GM12892 (cell line): ENCODE measurements around the gene TIMM44.

Experiments used
- DNase-seq: peaks from one replicate; pipeline ENCODE4 v3.0.0; 2011; ENCODE audit not compliant: insufficient read length
- FAIRE-seq: peaks from 2 replicates; lab custom pipeline; 2011; peaks lifted over from hg19 to GRCh38; lab: Jason Lieb, UNC
- POLR2A ChIP-seq: IDR thresholded peaks from 2 replicates; pipeline ENCODE4 v1.6.1; 2011; ENCODE audit warnings: low read depth, low read length, control low read depth
- POLR2AphosphoS5 ChIP-seq: IDR thresholded peaks from 2 replicates; pipeline ENCODE4 v1.6.1; 2011; ENCODE audit warnings: low read depth, low read length, control low read depth
- TAF1 ChIP-seq: IDR thresholded peaks from 2 replicates; pipeline ENCODE4 v1.6.1; 2011; ENCODE audit warnings: low read depth, mild to moderate bottlenecking, control low read depth, low read length, borderline replicate concordance

TIMM44 gene

DNA sequence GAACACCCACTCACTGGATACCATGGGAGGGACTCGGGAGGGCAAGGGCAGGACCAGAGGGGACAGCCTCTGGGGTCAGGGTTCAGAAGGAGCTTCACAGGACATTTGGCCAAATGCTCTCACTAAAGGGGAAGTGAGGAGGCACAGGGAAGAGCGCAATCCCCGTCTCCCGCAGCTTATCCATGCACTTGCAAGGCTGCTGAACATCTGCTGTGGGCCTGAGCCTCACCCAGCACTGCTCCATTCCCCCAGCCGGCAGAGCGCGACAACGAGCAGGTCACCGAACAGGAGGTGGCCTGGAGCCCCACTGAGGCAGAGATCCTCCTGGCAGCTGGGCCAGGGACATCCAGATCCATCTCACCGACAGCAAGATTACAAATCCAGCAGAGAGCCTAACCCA is 38.6 kb upstream of the TIMM44 start:
- DNase-seq = no peak
- no peak for TF ChIP-seq POLR2A
- FAIRE-seq = no peak

DNA sequence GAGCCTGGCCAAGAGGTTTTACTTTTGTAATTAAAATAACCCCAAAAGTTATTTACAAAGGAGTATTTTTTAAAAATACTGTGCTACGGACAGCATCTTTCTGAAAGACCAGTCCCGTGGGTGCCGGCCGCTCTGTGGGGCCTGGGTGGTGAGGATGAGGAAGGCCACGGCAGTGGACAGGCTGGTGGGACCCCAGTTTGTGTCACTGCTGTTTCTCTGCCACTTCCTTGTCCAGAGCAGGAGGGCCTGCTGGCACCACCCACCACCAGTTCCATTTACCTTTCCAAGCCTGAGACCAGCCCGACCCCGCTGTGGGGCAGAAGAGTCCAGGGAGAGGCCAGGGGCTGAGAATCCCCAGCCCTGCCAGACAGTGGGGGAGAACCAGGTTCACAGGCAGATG is 38.2 kb upstream of the TIMM44 start:
- no peak for FAIRE-seq
- DNase-seq = no peak
- TF ChIP-seq POLR2A (no peak), POLR2AphosphoS5 (no peak), TAF1 (no peak)

DNA sequence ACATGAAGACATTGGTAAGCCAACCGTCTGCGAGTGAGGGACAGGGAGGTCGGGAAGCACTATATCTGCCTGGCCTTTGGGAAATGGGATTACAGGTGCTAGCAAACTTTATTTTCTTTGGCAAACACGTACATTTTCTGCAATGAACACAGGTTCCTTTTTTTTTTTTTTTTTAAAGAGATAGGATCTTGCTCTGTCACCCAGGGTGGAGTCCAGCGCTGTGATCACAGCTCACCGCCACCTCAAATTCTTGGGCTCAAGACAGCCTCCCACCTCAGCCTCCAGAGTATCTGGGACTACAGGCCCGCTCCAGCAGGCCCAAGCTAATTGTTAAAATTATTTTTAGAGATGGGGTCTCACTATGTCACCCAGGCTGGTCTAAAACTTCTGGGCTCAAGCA is 37.7 kb upstream of the TIMM44 start:
- TF ChIP-seq POLR2AphosphoS5 = no peak
- no peak for TF ChIP-seq POLR2A
- no peak for TF ChIP-seq TAF1
- DNase-seq = no peak
- no peak for FAIRE-seq

DNA sequence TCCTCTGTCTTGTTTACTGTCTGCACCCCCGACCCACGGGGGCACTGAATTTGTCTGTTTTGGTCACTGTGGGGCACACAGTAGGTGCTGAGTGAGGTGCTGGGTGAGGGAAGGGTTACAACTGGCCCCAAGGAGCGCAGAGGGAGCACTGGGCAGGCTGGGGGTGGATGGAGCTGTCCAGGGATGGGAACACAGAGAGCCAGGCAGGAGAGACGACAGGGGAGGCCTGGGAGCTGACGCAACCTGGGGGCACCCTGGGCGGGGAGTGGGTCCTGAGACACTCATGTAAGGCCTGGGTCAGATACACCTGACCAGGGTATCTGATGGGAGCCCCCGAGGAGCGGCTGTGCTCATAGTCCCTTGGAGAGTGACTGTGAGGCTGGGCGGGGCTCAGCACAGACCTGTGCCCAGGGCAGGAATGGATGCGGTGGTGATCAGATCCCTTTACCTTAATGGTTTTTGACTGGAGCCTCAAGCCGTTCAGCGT is 37.2 kb upstream of the TIMM44 start:
- TF ChIP-seq TAF1 = no peak
- TF ChIP-seq POLR2A = no peak
- no peak for TF ChIP-seq POLR2AphosphoS5
- FAIRE-seq (no peak), DNase-seq (no peak)

DNA sequence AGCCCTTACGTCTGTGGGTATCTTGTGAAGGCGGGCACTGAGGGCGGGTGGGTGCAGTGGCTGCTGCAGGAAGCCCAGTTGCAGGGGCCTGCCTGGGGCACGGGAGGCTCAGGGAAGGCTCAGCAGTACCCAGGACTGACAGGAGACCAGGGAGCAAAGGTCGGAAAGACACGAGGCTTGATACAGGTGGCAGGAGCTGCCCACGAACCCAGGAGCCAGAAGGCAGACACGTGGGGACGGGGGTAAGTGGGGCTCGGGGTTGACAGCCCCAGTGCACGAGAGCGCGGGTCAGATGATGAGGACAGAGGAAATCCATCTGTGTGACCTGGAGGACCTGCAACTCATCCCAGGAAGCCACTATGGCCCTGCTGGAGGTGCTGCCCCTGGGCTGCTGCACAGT is 36.7 kb upstream of the TIMM44 start:
- TF ChIP-seq TAF1 = no peak
- DNase-seq = no peak
- no peak for FAIRE-seq

DNA sequence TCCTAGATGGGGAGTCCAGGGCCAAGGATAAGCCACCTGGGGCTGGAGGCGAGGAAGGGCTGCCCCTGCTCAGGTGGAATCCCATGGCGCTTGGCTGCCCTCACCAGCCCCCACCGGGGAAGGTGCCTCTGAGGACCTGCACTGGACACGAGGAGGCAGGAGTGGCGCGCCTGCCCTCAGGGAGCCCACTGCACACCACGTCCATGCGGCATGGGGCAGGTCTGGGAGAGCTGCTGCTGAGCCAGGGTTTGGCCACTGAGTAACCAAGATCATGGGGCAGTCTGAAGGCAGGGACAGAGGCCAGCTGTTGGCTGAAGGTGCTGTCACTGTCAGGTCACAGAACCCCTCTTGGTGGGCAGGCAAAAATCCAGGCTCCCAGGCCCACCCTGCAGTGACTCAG is 36.1 kb upstream of the TIMM44 start:
- FAIRE-seq = no peak
- DNase-seq = no peak
- no peak for TF ChIP-seq POLR2A
- TF ChIP-seq POLR2AphosphoS5 = no peak
- TF ChIP-seq TAF1 = no peak

DNA sequence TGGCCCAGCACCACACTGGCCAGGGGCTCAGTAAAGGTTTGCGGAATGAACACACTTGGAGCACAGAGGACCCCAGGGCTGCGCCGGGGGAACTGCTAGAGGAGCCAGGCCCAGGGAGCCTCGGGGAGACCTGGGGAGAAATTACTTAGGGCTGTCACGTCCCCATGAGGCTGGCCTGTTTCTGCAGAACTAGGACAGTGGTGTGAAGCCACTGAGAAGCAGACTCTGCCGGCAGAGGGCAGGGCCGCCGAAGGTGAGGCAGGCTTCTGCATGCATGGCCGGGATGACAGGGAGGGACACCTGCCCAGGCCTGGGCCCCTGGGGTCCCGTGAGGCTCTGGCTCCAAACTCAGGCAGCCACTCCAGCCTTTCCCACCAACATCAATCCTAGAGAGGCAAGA is 35.5 kb upstream of the TIMM44 start:
- TF ChIP-seq POLR2AphosphoS5 (no peak), TAF1 (no peak), POLR2A (no peak)

DNA sequence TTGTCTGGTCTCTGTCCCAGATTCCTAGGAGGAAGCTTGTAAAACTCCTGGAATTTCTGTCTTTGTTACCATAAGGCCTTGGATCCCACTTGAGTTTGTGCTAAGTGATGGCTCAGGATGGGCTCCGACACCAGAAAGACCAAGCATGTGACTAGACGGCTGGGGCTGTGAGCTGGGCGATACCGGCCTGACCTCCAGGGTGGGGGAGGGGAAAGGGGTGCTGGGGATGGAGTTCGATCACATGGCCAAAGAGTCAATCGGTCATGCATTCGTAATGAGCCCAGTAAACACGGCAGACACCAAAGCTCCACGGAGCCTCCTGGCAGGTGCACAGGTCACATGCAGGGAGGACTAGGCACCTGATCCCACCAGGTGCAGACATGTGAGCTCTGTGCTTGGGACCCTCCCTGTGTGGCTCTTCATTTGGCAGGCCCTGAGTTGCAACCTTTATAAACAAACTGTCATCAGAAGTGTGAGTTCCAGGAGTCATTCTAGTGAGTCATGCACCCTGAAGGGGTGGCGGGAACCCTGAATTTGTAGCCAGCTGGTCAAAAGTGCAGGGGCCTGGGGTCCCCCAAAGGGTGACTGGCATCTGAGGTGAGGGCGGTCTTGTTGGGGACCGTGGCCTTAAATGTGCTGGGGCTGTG is 34.8 kb upstream of the TIMM44 start:
- no peak for FAIRE-seq
- no peak for DNase-seq
- TF ChIP-seq POLR2AphosphoS5 = no peak
- TF ChIP-seq POLR2A = no peak
- no peak for TF ChIP-seq TAF1

More for the DNA sequence above, 35.5 kb upstream of the TIMM44 start:
- FAIRE-seq (no peak), DNase-seq (no peak)

DNA sequence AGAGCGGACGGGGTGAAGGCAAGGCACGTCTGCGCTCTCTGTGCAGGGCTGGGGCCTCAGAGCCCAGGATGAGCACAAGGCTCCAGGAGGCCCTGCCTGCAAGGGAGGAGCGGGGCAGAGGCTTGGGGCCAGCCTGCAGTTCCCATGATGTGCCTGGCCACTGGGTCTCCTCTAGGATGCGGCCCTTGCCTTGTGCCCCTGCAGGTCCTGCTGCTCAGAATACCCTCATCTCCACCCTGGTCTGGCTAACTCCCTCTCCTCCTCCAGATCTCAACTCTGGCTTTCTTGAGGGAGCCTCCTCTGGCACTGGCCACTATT is 34.2 kb upstream of the TIMM44 start:
- FAIRE-seq (no peak), DNase-seq (no peak)
- no peak for TF ChIP-seq TAF1
- no peak for TF ChIP-seq POLR2A
- TF ChIP-seq POLR2AphosphoS5 = no peak

DNA sequence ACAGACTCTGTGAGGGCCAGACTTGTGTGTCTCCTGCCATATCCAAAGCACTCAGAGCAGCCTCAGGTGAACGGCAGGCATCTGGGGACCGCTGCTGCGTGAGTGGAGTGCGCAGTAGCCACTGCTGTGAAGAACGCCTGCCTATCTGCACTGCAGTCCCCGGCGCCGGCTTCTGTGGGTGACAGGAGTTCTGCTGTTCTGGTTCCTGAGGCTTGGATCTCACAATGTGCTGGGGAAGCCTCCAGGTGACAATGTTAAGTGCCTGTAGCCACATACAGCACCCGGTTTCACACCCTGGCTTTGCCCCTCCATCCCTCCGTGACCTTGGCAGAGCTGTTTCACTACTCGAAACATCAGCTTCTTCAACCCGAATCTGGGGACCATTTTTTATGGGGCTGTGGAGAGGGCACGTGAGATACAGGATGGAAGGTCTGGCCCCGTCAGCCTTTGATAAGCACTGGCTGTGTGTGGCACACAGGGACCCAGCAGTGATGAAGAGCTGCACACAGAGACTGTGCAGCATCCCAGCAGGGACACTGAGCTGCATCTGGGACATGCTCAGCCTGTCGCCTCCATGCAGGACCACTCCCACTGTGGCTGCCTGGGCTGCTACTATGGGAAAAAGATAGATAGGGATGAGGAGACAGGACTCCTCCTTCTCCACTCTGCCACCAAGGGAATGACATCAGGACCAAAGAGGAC is 33.7 kb upstream of the TIMM44 start:
- no peak for FAIRE-seq

DNA sequence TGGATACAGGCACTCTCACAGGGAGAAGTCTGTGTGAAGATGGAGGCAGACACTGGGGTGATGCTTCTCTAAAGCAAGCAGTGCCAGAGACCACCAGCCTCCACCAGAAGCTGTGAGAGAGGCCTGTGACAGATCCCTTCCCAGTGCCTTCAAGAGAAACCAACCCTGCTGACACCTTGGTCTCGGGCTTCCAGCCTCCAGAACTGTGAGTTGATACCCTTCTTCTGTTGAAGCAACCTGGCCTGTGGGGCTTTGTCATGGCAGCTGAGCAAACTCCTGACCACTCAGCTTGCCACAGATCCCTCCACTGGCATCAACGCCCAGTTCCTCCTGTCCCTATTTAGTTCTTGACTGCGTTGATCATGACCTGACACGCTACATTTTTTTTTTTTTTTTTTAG is 33.0 kb upstream of the TIMM44 start:
- FAIRE-seq (no peak), DNase-seq (no peak)
- TF ChIP-seq TAF1 (no peak), POLR2A (no peak), POLR2AphosphoS5 (no peak)

More for the DNA sequence above, 33.7 kb upstream of the TIMM44 start:
- no peak for TF ChIP-seq TAF1
- TF ChIP-seq POLR2A = no peak
- no peak for TF ChIP-seq POLR2AphosphoS5
- DNase-seq = no peak

DNA sequence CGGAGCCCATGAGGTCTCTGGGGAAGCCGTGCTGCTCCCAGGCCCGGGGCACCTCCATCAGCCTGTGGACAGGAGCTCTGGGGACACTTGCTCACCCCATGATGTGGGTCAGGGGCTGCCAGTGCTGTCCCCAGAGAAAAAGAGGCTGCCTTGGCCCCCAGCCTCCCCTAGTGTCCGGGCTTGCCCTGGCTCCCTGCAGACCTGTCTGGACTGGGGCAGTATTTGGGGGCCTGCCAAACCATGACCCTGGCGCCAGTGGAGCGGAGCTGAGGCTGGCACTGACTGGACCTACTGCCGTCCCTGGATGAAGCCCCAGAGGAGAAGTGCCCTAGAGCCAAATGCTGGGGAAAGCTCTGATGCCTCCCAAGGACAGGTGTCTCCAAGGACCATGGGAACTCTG is 31.6 kb upstream of the TIMM44 start:
- TF ChIP-seq TAF1 (no peak), POLR2AphosphoS5 (no peak), POLR2A (no peak)
- no peak for DNase-seq
- FAIRE-seq = no peak
